GM19395 (cell line): ENCODE results near the gene FBXO15.

Experiments
- ATAC-seq: cut with Tn5 transposase; IDR thresholded peaks from one replicate; pipeline ENCODE4 v1.9.1; 2021; ENCODE audit warnings: mild to moderate bottlenecking, moderate library complexity; ENCODE audit not compliant: unreplicated experiment

FBXO15 gene

GRCh38 chr18:74147779-74148542 lies at the start of gene FBXO15, which contains the start of gene TIMM21:
FBXO15 (minus strand) TSS chr18:74147834; CDS start chr18:74147785, 49 bp downstream.
TIMM21 (plus strand) TSS chr18:74148523; CDS start chr18:74148809, 286 bp downstream.
- peak; percentile 89 for ATAC-seq

GRCh38 chr18:74196220-74197119 lies 48.8 kb upstream of the FBXO15 start:
- peak; percentile 96 for ATAC-seq

- ATAC-seq: no peak
Measured at GRCh38 chr18:74194691-74195090, 47.1 kb upstream of the FBXO15 start.

- ATAC-seq: no peak
Measured at GRCh38 chr18:74191577-74191976, 43.9 kb upstream of the FBXO15 start.

GRCh38 chr18:74190086-74190485 lies 42.5 kb upstream of the FBXO15 start:
- ATAC-seq: no peak

- no peak for ATAC-seq
Measured at GRCh38 chr18:74186661-74187060, 39.0 kb upstream of the FBXO15 start.

- no peak for ATAC-seq
Measured at GRCh38 chr18:74185860-74186259, 38.2 kb upstream of the FBXO15 start.

- no peak for ATAC-seq
Measured at GRCh38 chr18:74184875-74185274, 37.2 kb upstream of the FBXO15 start.

- no peak for ATAC-seq
Measured at GRCh38 chr18:74183130-74183529, 35.5 kb upstream of the FBXO15 start.

GRCh38 chr18:74182335-74182734 lies 34.7 kb upstream of the FBXO15 start:
- ATAC-seq: no peak

- ATAC-seq: no peak
Measured at GRCh38 chr18:74179623-74180199, 32.1 kb upstream of the FBXO15 start.

GRCh38 chr18:74178884-74179283 lies 31.2 kb upstream of the FBXO15 start:
- no peak for ATAC-seq

GRCh38 chr18:74175658-74176057 lies 28.0 kb upstream of the FBXO15 start:
- no peak for ATAC-seq

- ATAC-seq: no peak
Measured at GRCh38 chr18:74173434-74173750, 25.8 kb upstream of the FBXO15 start.

- no peak for ATAC-seq
Measured at GRCh38 chr18:74172697-74173433, 25.2 kb upstream of the FBXO15 start.

GRCh38 chr18:74171910-74172606 lies 24.4 kb upstream of the FBXO15 start:
- ATAC-seq: peak; percentile 99

- ATAC-seq: no peak
Measured at GRCh38 chr18:74166386-74166785, 18.8 kb upstream of the FBXO15 start.

GRCh38 chr18:74163019-74163660 lies 15.5 kb upstream of the FBXO15 start:
- peak; percentile 74 for ATAC-seq

- no peak for ATAC-seq
Measured at GRCh38 chr18:74155276-74155675, 7.6 kb upstream of the FBXO15 start.

- no peak for ATAC-seq
Measured at GRCh38 chr18:74154716-74155115, 7.1 kb upstream of the FBXO15 start.
